ENCODE measurements around the gene IRF5. TPM values are rescaled to one million over a fixed set of nuclear protein-coding genes. Genes with fewer than 3 reads are reported as not detected.

Gene IRF5
- total and polyA plus RNA-seq, 10 of the 15 experiments (the other 5 are each of a cell fraction or from before 2014, with no cell fraction given): 5.4 to 90.3 (median 61.7) TPM

DNA sequence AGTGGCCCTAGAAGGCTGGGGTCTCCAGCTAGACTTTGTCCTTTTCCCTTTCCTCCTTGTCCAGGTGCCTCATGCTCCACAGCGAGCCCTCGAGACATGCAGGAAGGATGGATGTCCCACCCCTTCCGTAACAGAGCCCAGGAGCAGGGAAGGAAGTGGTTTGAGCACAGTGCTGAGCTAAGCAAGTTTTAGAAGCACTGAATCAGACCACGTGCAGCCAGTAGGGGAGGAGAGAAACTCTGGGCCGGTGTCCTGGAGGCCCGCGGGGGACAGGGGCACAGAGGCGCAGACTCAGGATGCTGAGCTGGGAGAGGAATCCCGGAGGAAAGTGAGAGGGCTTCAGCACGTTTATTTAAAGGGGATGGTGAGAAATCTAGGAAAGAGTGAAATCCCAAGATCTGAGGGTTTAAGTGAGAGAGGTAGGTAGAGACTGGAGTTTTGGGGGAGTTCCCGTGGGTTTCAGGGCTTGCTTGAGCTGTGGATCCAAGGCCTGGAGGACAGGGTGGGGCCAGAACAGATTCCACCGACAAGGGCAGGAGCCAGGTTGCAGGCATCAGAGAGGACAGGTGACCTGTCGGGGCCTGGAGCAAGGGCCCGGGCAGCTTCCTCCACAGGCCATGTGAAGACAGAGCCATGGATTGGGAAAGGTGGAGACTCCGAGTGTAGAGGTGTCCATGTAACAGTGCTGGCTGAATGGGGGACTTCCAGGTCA is 4.4 kb upstream of the IRF5 start:
- Histone ChIP-seq H3K4me1 (ENCODE audit: control insufficient read depth, insufficient read depth, low read length) (peaks cover 44% of the 10 kb centered on the region), H2AFZ (ENCODE audit: control insufficient read depth, low read depth, low read length) (peak overlapping the region; percentile 67), H3K36me3 (ENCODE audit: control insufficient read depth in 2 of 2, insufficient read depth in 2 of 2, low read length in 1 of 2) (no peaks in the 10 kb centered on the region), H3K9me3 (replicated peaks; ENCODE audit: control insufficient read depth, insufficient read depth, low read length) (no peaks in the 10 kb centered on the region), H3K27me3 (replicated peaks in 1 of 2; ENCODE audit: control insufficient read depth in 2 of 2, insufficient read depth in 2 of 2, low read length in 1 of 2) (no peaks in the 10 kb centered on the region), H3K4me2 (ENCODE audit: control insufficient read depth, insufficient read depth) (peak overlapping the region; percentile 96), H3K4me3 (peak overlapping the region; percentile 50), H3K79me2 (ENCODE audit: control insufficient read depth, insufficient read depth, low read length) (peaks cover 47% of the 10 kb centered on the region), H4K20me1 (ENCODE audit: control insufficient read depth, insufficient read depth) (no peaks in the 10 kb centered on the region), H3K27ac (ENCODE audit: control insufficient read depth, insufficient read depth) (peak overlapping the region; percentile 96), H3K9ac (ENCODE audit: control insufficient read depth, insufficient read depth, low read length) (peak overlapping the region; percentile 97)
- in situ Hi-C loops (cut with MboI) (no loop called here), intact Hi-C loops (cut with micrococcal nuclease; ENCODE audit: unreplicated experiment) (loop anchor here (10.0 kb wide), 2 partner anchors 211 to 681 kb away; partner anchors contain the start of genes NRF1 and TSPAN33)
- SMC1A ChIA-PET (ENCODE audit: uncharacterized antibody, unreplicated experiment): interaction anchor here (0.8 to 2.6 kb wide), 13 partner anchors 9 to 169 kb away, joined by 3 to 12 read pairs (median 4); partner anchors contain the start of genes ATP6V1F and TNPO3
- peak; percentile 71 for DNase-seq (ENCODE audit: low read depth, low spot score)
- CTCF ChIA-PET: interaction anchor here (0.5 to 2.1 kb wide), 14 partner anchors 8 to 506 kb away, joined by 3 to 8 read pairs (median 4); partner anchors contain the start of gene ATP6V1F
- RAD21 ChIA-PET (ENCODE audit: unreplicated experiment): interaction anchor here (0.7 to 3.6 kb wide), 14 partner anchors 8 to 229 kb away, joined by 3 to 25 read pairs (median 3); partner anchors contain the start of gene KCP
- peak; percentile 59 for ATAC-seq
- POLR2A ChIA-PET: interaction anchor here (0.7 to 2.4 kb wide), 18 partner anchors 9 to 434 kb away, joined by 3 to 10 read pairs (median 6); no protein-coding TSS in a partner anchor
- FAIRE-seq: peak; percentile 97
- TSS peak; percentile 70 for BruUV-seq (replicated peaks)
- WGBS (ENCODE audit: insufficient coverage, insufficient replicate concordance, low lambda C conversion rate, missing lambda C conversion rate): 7% methylated on average over 15 of the region's 15 CpGs
- TF ChIP-seq ZSCAN29 (IDR thresholded peaks at IDR 0.05) (no peak), SIN3A (IDR thresholded peaks at IDR 0.05; ENCODE audit: low read depth, low read length) (no peak; the same call in 1 of the 2 replicates), ZNF207 (IDR thresholded peaks at IDR 0.05; ENCODE audit: borderline replicate concordance) (no peak), HDGF (IDR thresholded peaks at IDR 0.05) (peak; percentile 87), NFYB (IDR thresholded peaks at IDR 0.05; ENCODE audit: insufficient read depth, low read depth, low read length) (peak; percentile 42; the same call in 1 of the 2 replicates), IKZF2 (IDR thresholded peaks at IDR 0.05) (peak; percentile 66 to 67; a peak in 2 of 4 replicates), GATAD2B (conservative IDR thresholded peaks at IDR 0.05; ENCODE audit: low read depth) (peak; percentile 44; the same call in 1 of the 2 replicates), MYC (IDR thresholded peaks at IDR 0.05; ENCODE audit: insufficient read depth, insufficient read length, insufficient replicate concordance, low read length, severe bottlenecking) (peak; percentile 52), RCOR1 (conservative IDR thresholded peaks at IDR 0.05; ENCODE audit: low read depth, low read length) (no peak), RFX5 (IDR thresholded peaks at IDR 0.05; ENCODE audit: low read depth, low read length) (no peak), BACH1 (IDR thresholded peaks at IDR 0.05; ENCODE audit: borderline replicate concordance) (peak; percentile 22), DPF2 (IDR thresholded peaks at IDR 0.05) (peak; percentile 38; the same call in 1 of the 2 replicates), USF1 (IDR thresholded peaks at IDR 0.05; ENCODE audit: borderline replicate concordance, extremely low read length, insufficient read depth, low read depth, low read length) (peak; percentile 85), CBFB (IDR thresholded peaks at IDR 0.05; ENCODE audit: low read depth) (0 out of 2 replicates have a peak, but pooled peaks have one; percentile 20), MXI1 (IDR thresholded peaks at IDR 0.05; ENCODE audit: low read depth, low read length) (peak; percentile 81)
- TF ChIP-seq, protein P1, sequence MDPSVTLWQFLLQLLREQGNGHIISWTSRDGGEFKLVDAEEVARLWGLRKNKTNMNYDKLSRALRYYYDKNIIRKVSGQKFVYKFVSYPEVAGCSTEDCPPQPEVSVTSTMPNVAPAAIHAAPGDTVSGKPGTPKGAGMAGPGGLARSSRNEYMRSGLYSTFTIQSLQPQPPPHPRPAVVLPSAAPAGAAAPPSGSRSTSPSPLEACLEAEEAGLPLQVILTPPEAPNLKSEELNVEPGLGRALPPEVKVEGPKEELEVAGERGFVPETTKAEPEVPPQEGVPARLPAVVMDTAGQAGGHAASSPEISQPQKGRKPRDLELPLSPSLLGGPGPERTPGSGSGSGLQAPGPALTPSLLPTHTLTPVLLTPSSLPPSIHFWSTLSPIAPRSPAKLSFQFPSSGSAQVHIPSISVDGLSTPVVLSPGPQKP (IDR thresholded peaks at IDR 0.05; ENCODE audit: low read depth, low read length): 0 out of 2 replicates have a peak, but pooled peaks have one; percentile 53
- TF ChIP-seq, protein P2, sequence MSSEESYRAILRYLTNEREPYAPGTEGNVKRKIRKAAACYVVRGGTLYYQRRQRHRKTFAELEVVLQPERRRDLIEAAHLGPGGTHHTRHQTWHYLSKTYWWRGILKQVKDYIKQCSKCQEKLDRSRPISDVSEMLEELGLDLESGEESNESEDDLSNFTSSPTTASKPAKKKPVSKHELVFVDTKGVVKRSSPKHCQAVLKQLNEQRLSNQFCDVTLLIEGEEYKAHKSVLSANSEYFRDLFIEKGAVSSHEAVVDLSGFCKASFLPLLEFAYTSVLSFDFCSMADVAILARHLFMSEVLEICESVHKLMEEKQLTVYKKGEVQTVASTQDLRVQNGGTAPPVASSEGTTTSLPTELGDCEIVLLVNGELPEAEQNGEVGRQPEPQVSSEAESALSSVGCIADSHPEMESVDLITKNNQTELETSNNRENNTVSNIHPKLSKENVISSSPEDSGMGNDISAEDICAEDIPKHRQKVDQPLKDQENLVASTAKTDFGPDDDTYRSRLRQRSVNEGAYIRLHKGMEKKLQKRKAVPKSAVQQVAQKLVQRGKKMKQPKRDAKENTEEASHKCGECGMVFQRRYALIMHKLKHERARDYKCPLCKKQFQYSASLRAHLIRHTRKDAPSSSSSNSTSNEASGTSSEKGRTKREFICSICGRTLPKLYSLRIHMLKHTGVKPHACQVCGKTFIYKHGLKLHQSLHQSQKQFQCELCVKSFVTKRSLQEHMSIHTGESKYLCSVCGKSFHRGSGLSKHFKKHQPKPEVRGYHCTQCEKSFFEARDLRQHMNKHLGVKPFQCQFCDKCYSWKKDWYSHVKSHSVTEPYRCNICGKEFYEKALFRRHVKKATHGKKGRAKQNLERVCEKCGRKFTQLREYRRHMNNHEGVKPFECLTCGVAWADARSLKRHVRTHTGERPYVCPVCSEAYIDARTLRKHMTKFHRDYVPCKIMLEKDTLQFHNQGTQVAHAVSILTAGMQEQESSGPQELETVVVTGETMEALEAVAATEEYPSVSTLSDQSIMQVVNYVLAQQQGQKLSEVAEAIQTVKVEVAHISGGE (CRISPR knock-in tag; IDR thresholded peaks at IDR 0.05): no peak
